ENCODE measurements around the gene MFSD1.

DNA sequence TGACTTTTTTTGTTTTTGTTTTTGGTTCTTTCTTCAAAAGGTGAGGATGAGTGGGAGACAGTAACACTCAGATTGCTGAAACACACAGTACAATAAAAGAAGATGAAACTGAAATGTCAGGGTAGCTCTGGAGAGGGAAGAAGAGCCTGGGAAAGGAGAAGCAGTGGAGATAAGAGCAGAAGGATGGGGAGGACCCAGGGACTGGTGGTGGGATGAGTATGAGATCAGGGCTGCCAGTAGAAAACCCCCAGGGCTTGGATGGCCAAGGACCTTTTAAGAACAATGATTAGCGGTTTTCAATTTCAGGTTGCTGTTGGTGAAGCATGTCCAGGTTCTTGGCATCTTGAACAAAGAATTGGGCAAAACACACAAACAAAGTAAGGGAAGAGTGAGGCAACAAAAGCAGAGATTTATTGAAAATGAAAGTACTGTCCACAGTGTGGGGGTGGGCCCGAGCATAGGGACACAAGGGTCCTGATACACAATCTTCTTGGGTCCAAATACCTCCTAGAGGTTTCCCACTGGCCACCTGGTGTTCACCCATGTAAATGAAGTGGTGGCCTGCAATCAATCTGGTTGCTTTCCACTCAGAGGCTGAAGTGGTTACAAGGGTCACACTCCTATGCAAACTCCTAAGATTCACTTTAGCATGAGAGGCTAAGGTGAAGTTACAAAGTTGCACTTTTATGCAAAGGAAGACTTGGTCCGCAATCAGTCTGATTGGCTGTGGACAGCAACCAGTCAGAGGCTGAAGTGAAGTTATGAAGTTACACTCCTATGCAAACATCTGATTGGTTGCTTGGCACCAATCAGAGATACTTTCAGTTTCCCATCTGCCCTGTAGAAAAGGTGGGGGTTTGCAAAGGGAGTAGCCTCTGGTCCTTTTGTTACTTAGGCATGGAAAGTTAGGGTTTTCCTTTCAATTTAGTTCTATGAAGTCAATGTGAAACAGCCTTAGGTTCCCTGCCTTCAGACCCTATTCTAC is 26.1 kb upstream of the MFSD1 start:
- TF ChIP-seq CTCF (IDR thresholded peaks at IDR 0.05; ENCODE audit: low read depth, low read length) (no peak), EZH2phosphoT487 (IDR thresholded peaks at IDR 0.05; ENCODE audit: low read depth) (no peak)
